Measurements from ENCODE around the gene LHX8. TPM values are rescaled to one million over a fixed set of nuclear protein-coding genes. Genes with fewer than 3 reads are reported as not detected.

Gene LHX8
- total RNA-seq, 1 experiment from 2014 or later, result not detected

GRCh38 chr1:75130865-75131564, 3.2 kb upstream of the LHX8 start:
- intact Hi-C loops (cut with micrococcal nuclease; ENCODE audit: unreplicated experiment), result no loop called here
- CTCF ChIA-PET, result no interaction called here

GRCh38 chr1:75131565-75132241, 2.5 kb upstream of the LHX8 start:
- H3K27me3 ChIP-seq (ENCODE audit: control insufficient read depth, insufficient read depth, low read length), result no peaks in the 10 kb centered on the region
- ChIA-PET CTCF (no interaction called here), POLR2A (no interaction called here)
- H3K4me1 ChIP-seq (ENCODE audit: control insufficient read depth, insufficient read depth, low read length), result no peaks in the 10 kb centered on the region
- intact Hi-C loops (cut with micrococcal nuclease; ENCODE audit: unreplicated experiment), result no loop called here
- no peak overlapping the region for H3K27ac ChIP-seq (ENCODE audit: low read length)
- no peaks in the 10 kb centered on the region for H3K9me3 ChIP-seq (ENCODE audit: control insufficient read depth, insufficient read depth, low read depth, low read length)
- ATAC-seq (no peak), DNase-seq (ENCODE audit: low read depth, low spot score) (no peak)
- TF ChIP-seq SIN3A (IDR thresholded peaks at IDR 0.05; ENCODE audit: borderline replicate concordance, insufficient read depth, low read depth, low read length), result no peak
- H3K4me3 ChIP-seq (ENCODE audit: low read depth in 2 of 2, low read length in 2 of 2), result no peak overlapping the region
- in situ Hi-C loops (cut with HindIII; ENCODE audit: low pct_unique_long_range_greater_than_20kb, low sequenced_read_pairs), result no loop called here
- BruUV-seq (replicated peaks), result no TSS peak
- no peaks in the 10 kb centered on the region for H3K36me3 ChIP-seq (ENCODE audit: control insufficient read depth, insufficient read depth, low read length)

More at GRCh38 chr1:75130865-75131564, 3.2 kb upstream of the LHX8 start:
- no peak for TF ChIP-seq POLR2AphosphoS5 (IDR thresholded peaks at IDR 0.05; ENCODE audit: low read depth, low read length)
- TF ChIP-seq REST (IDR thresholded peaks at IDR 0.05; ENCODE audit: insufficient read depth in 1 of 2, low read depth in 2 of 2, low read length in 1 of 2), result no peak
- no peak for TF ChIP-seq SIN3A (IDR thresholded peaks at IDR 0.05; ENCODE audit: borderline replicate concordance, insufficient read depth, low read depth, low read length)
- no peak for TF ChIP-seq TCF7L2 (IDR thresholded peaks at IDR 0.05; ENCODE audit: low read depth, low read length)
- no peak for TF ChIP-seq CTCF (IDR thresholded peaks at IDR 0.05)
- ATAC-seq (no peak), DNase-seq (ENCODE audit: low read depth, low spot score) (no peak)
- no peak overlapping the region for H3K4me3 ChIP-seq (ENCODE audit: low read depth in 2 of 2, low read length in 2 of 2)
- H3K9me3 ChIP-seq (ENCODE audit: control insufficient read depth, insufficient read depth, low read depth, low read length), result no peaks in the 10 kb centered on the region
- POLR2A ChIA-PET, result no interaction called here
- BruUV-seq (replicated peaks), result no TSS peak
- no peaks in the 10 kb centered on the region for H3K36me3 ChIP-seq (ENCODE audit: control insufficient read depth, insufficient read depth, low read length)
- in situ Hi-C loops (cut with HindIII; ENCODE audit: low pct_unique_long_range_greater_than_20kb, low sequenced_read_pairs), result no loop called here
- no peak overlapping the region for H3K27ac ChIP-seq (ENCODE audit: low read length)
- no peaks in the 10 kb centered on the region for H3K27me3 ChIP-seq (ENCODE audit: control insufficient read depth, insufficient read depth, low read length)
- no peaks in the 10 kb centered on the region for H3K4me1 ChIP-seq (ENCODE audit: control insufficient read depth, insufficient read depth, low read length)

- TF ChIP-seq POLR2AphosphoS5 (IDR thresholded peaks at IDR 0.05; ENCODE audit: low read depth, low read length), result no peak
- TF ChIP-seq TCF7L2 (IDR thresholded peaks at IDR 0.05; ENCODE audit: low read depth, low read length), result no peak
- TF ChIP-seq CTCF (IDR thresholded peaks at IDR 0.05), result no peak
- in situ Hi-C loops (cut with HindIII; ENCODE audit: low pct_unique_long_range_greater_than_20kb, low sequenced_read_pairs) (no loop called here), intact Hi-C loops (cut with micrococcal nuclease; ENCODE audit: unreplicated experiment) (no loop called here)
- H3K27me3 ChIP-seq (ENCODE audit: control insufficient read depth, insufficient read depth, low read length), result no peaks in the 10 kb centered on the region
- no peaks in the 10 kb centered on the region for H3K36me3 ChIP-seq (ENCODE audit: control insufficient read depth, insufficient read depth, low read length)
- no peaks in the 10 kb centered on the region for H3K4me1 ChIP-seq (ENCODE audit: control insufficient read depth, insufficient read depth, low read length)
- no peaks in the 10 kb centered on the region for H3K9me3 ChIP-seq (ENCODE audit: control insufficient read depth, insufficient read depth, low read depth, low read length)
- H3K27ac ChIP-seq (ENCODE audit: low read length), result no peak overlapping the region
- ChIA-PET CTCF (no interaction called here), POLR2A (no interaction called here)
- no peak for DNase-seq (ENCODE audit: low read depth, low spot score)
- ATAC-seq, result no peak
- no TSS peak for BruUV-seq (replicated peaks)
- no peak overlapping the region for H3K4me3 ChIP-seq (ENCODE audit: low read depth in 2 of 2, low read length in 2 of 2)
Measured at GRCh38 chr1:75132242-75132811, 1.9 kb upstream of the LHX8 start.
